ENCODE data around the gene GAB3. TPM values are rescaled to one million over a fixed set of nuclear protein-coding genes. Genes with fewer than 3 reads are reported as not detected.
A peak's percentile ranks its signal among the peaks of the same experiment; 100 is the strongest.

GAB3 gene
- polyA plus RNA-seq, 1 of the 3 experiments (the other 2 are of a cell fraction) = 4.5 TPM

- TF ChIP-seq ZBTB33 (IDR thresholded peaks at IDR 0.05; ENCODE audit: borderline replicate concordance, low read depth) = no peak
- no peak for TF ChIP-seq USF2 (IDR thresholded peaks at IDR 0.05; ENCODE audit: borderline replicate concordance, low read depth, low read length)
- no peak for TF ChIP-seq MXI1 (IDR thresholded peaks at IDR 0.05; ENCODE audit: low read depth, low read length)
These were observed 29.7 kb downstream of the GAB3 start (continued) for GRCh38 chrX:154721155-154721554.

- Histone ChIP-seq H3K4me3 (ENCODE audit: low read depth in 2 of 2, low read length in 1 of 2) (no peak overlapping the region), H3K27ac (ENCODE audit: low read depth in 2 of 2, low read length in 1 of 2) (peak overlapping the region in 1 of 2 experiments; percentile 40; a peak in 1 of 4 replicates), H3K27me3 (ENCODE audit: insufficient read depth) (no peaks in the 10 kb centered on the region), H3K9me3 (no peaks in the 10 kb centered on the region), H3K4me2 (no peak overlapping the region), H3K9me2 (no peaks in the 10 kb centered on the region), H3K36me3 (replicated peaks in 1 of 2; ENCODE audit: control insufficient read depth in 1 of 2, insufficient read depth in 2 of 2, low read length in 1 of 2) (peaks cover 0 to 4% of the 10 kb centered on the region in 2 experiments), H3F3A (replicated peaks; ENCODE audit: insufficient read depth) (no peaks in the 10 kb centered on the region), H3K4me1 (ENCODE audit: control insufficient read depth in 1 of 2, insufficient read depth in 2 of 2, low read depth in 1 of 2, low read length in 1 of 2) (no peaks in the 10 kb centered on the region), H3K79me2 (ENCODE audit: insufficient read depth) (no peaks in the 10 kb centered on the region), H4K20me1 (ENCODE audit: insufficient read depth) (no peaks in the 10 kb centered on the region), H3K9ac (no peak overlapping the region), H2AFZ (ENCODE audit: low read depth) (no peak overlapping the region)
- no peak for DNase-seq
- TF ChIP-seq REST (IDR thresholded peaks at IDR 0.05; ENCODE audit: low read depth, low read length) (no peak), USF1 (IDR thresholded peaks at IDR 0.05; ENCODE audit: borderline replicate concordance, low read depth) (no peak), TCF12 (IDR thresholded peaks at IDR 0.05) (no peak), CHD2 (IDR thresholded peaks at IDR 0.05; ENCODE audit: low read length, partially characterized antibody) (no peak), FOXJ3 (CRISPR knock-in tag; IDR thresholded peaks at IDR 0.05) (no peak), NRF1 (IDR thresholded peaks at IDR 0.05; ENCODE audit: low read depth, low read length) (no peak), RCOR1 (IDR thresholded peaks at IDR 0.05; ENCODE audit: low read length) (no peak), MEF2A (IDR thresholded peaks at IDR 0.05; ENCODE audit: borderline replicate concordance, low read depth) (no peak), POLR2AphosphoS5 (IDR thresholded peaks at IDR 0.05; ENCODE audit: low read depth, low read length) (no peak), JUND (IDR thresholded peaks at IDR 0.05) (no peak), FOSL2 (IDR thresholded peaks at IDR 0.05; ENCODE audit: borderline replicate concordance, low read depth) (no peak)
- CTCF ChIA-PET = interaction anchor here (1.1 kb wide), 1 partner anchor 28 kb away, joined by 3 read pairs; no protein-coding TSS in a partner anchor
- WGBS (ENCODE audit: low lambda C conversion rate) = 38% methylated on average over 4 of the region's 4 CpGs
- POLR2A ChIA-PET = no interaction called here
These were observed 30.8 kb downstream of the GAB3 start for GRCh38 chrX:154720067-154720466.

Measured in SK-N-SH (cell line).